A549 (cell line): Measurements from ENCODE around the gene SETD2. TPM values are rescaled to one million over a fixed set of nuclear protein-coding genes. Genes with fewer than 3 reads are reported as not detected.

Source experiments
- ATAC-seq, 2 experiments: fragments of 200-7000 bp in 1 of 2; fragments of >200 bp in 1 of 2; cut with Nextera tagmentation in 1 of 2; cut with Tn5 transposase in 1 of 2; 3 replicates each; pipeline versions ENCODE4 v1.8.0 to v1.9.1; 2018 to 2020; ENCODE audit warnings: mild to moderate bottlenecking in 1 of 2, moderate library complexity in 1 of 2
- CTCF ChIA-PET: fragments of 300-600 bp; sonication (Branson Sonifier 250); formaldehyde crosslinking; extraction: SDS; loops from one replicate; lab custom pipeline; 2021; ENCODE audit warnings: antibody characterized with exemption, inconsistent platforms; lab: Yijun Ruan, JAX
- POLR2A ChIA-PET: fragments of 350-600 bp; formaldehyde crosslinking; extraction: SDS; loops from one replicate; lab custom pipeline; 2021; ENCODE audit warnings: antibody characterized with exemption, inconsistent platforms; lab: Yijun Ruan, JAX
- DNase-seq, 2 experiments: peaks; one replicate each; pipeline versions ENCODE4 v3.0.0 to v3.0.0-alpha.2; 2011 to 2016; ENCODE audit warnings: low read depth in 1 of 2, low spot score in 1 of 2
- FAIRE-seq: peaks from 2 replicates; lab custom pipeline; 2011; peaks lifted over from hg19 to GRCh38; lab: Jason Lieb, UNC
- H3K27ac ChIP-seq, 2 experiments: fragments of >200 bp; sonication (Bioruptor Twin); formaldehyde crosslinking; 3 replicates each; pipeline ENCODE4 v1.5.1; 2016 to 2017
- H3K4me1 ChIP-seq: fragments of >200 bp; sonication (Bioruptor Twin); formaldehyde crosslinking; 3 replicates; pipeline ENCODE4 v1.6.1; 2016
- H3K4me2 ChIP-seq: fragments of >200 bp; sonication (Bioruptor Twin); formaldehyde crosslinking; 3 replicates; pipeline ENCODE4 v1.6.1; 2016
- H3K4me3 ChIP-seq: fragments of >200 bp; sonication (Bioruptor Twin); formaldehyde crosslinking; 3 replicates; pipeline ENCODE4 v1.5.1; 2016
- H3K9me3 ChIP-seq: fragments of >200 bp; sonication (Bioruptor Twin); formaldehyde crosslinking; 3 replicates; pipeline ENCODE4 v1.6.1; 2016
- CBX2 ChIP-seq: fragments of 200-600 bp; sonication (generic); IDR thresholded peaks from 2 replicates; pipeline ENCODE4 v1.6.1; 2016; ENCODE audit warnings: low read depth, mild to moderate bottlenecking, borderline replicate concordance
- EHF ChIP-seq: fragments of 250-450 bp; sonication (Bioruptor Pico); IDR thresholded peaks from 2 replicates; pipeline ENCODE4 v1.5.0; 2020; ENCODE audit warnings: mild to moderate bottlenecking
- EP300 ChIP-seq, 2 experiments: fragments of >200 bp; sonication (Bioruptor Twin); formaldehyde crosslinking; IDR thresholded peaks; 2 replicates in 1 of 2; 3 replicates in 1 of 2; pipeline ENCODE4 v1.6.1; 2016 to 2017
- ESRRA ChIP-seq: fragments of 150-350 bp; IDR thresholded peaks from 2 replicates; pipeline ENCODE4 v1.6.1; 2014; ENCODE audit warnings: mild to moderate bottlenecking, low read length, borderline replicate concordance
- HEYL ChIP-seq: fragments of 250-450 bp; sonication (Bioruptor Pico); IDR thresholded peaks from 2 replicates; pipeline ENCODE4 v1.8.0; 2021; ENCODE audit warnings: mild to moderate bottlenecking, moderate library complexity
- KDM5A ChIP-seq: fragments of 200-600 bp; sonication (generic); IDR thresholded peaks from 2 replicates; pipeline ENCODE4 v1.6.1; 2016; ENCODE audit warnings: antibody characterized with exemption, mild to moderate bottlenecking
- MAZ ChIP-seq: fragments of 150-350 bp; IDR thresholded peaks from 2 replicates; pipeline ENCODE4 v1.6.1; 2014; ENCODE audit warnings: antibody characterized with exemption, low read depth, low read length, borderline replicate concordance
- MYC ChIP-seq: IDR thresholded peaks from 2 replicates; pipeline ENCODE4 v1.6.1; 2012; ENCODE audit warnings: mild to moderate bottlenecking, inconsistent platforms, low read length, improper control_type of control experiment, borderline replicate concordance
- RAD21 ChIP-seq, 2 experiments: fragments of >200 bp in 1 of 2; sonication (Bioruptor Twin) in 1 of 2; formaldehyde crosslinking in 1 of 2; IDR thresholded peaks in 1 of 2; conservative IDR thresholded peaks in 1 of 2; 2 replicates in 1 of 2; 3 replicates in 1 of 2; pipeline ENCODE4 v1.6.1; 2012 to 2018; ENCODE audit warnings: inconsistent platforms in 1 of 2
- RCOR1 ChIP-seq: fragments of 150-350 bp; IDR thresholded peaks from 2 replicates; pipeline ENCODE4 v1.6.1; 2014; ENCODE audit warnings: antibody characterized with exemption, low read length, low read depth
- RNF2 ChIP-seq: fragments of 200-600 bp; sonication (generic); IDR thresholded peaks from 2 replicates; pipeline ENCODE4 v1.6.1; 2016; ENCODE audit warnings: low read depth, mild to moderate bottlenecking, antibody characterized with exemption, moderate library complexity, borderline replicate concordance
- ZFP36 ChIP-seq: fragments of 450-650 bp; IDR thresholded peaks from 2 replicates; pipeline ENCODE4 v1.6.1; 2014; ENCODE audit warnings: borderline replicate concordance; ENCODE audit not compliant: partially characterized antibody
- ZSCAN20 ChIP-seq: fragments of 250-450 bp; sonication (Bioruptor Pico); IDR thresholded peaks from 2 replicates; pipeline ENCODE4 v1.8.0; 2022; ENCODE audit warnings: mild to moderate bottlenecking, moderate library complexity
- WGBS: methylation state at CpG from one replicate; pipeline ENCODE4 v1.1.6; 2017; ENCODE audit errors: missing lambda C conversion rate; 5-methylcytosine and 5-hydroxymethylcytosine counted together
- polyA plus RNA-seq, 4 experiments: library from polyadenylated mRNA; depleted of rRNA in 3 of 4; stranded (reverse); fragments of >200 nt; fragmentation: RNase III in 1 of 4; extraction: RNeasy Plus Mini Kit Qiagen cat#74134 plus additional on column Dnase treatment in 1 of 4; gene quantifications; 2 replicates in 3 of 4; 3 replicates in 1 of 4; pipeline ENCODE4 v1.2.3, GENCODE V29; 2011 to 2017
- TF ChIP-seq, protein P1 (sequence below): fragments of 200-600 bp; sonication (generic); IDR thresholded peaks from 2 replicates; pipeline ENCODE4 v1.6.1; 2016; ENCODE audit warnings: antibody characterized with exemption, mild to moderate bottlenecking, moderate library complexity
- TF ChIP-seq, protein P2 (sequence below): IDR thresholded peaks from 2 replicates; pipeline ENCODE4 v1.6.1; 2012
- TF ChIP-seq, protein P3 (sequence below): fragments of 250-450 bp; sonication (Bioruptor Pico); IDR thresholded peaks from 2 replicates; pipeline ENCODE4 v1.5.0; 2021; ENCODE audit warnings: mild to moderate bottlenecking, moderate library complexity, borderline replicate concordance
- TF ChIP-seq, protein P4 (sequence below): IDR thresholded peaks from 2 replicates; pipeline ENCODE4 v1.6.1; 2012
- TF ChIP-seq, protein P5 (sequence below): IDR thresholded peaks from 2 replicates; pipeline ENCODE4 v1.6.1; 2012; ENCODE audit warnings: low read depth, borderline replicate concordance

Gene SETD2
- polyA plus RNA-seq, 2 of the 4 experiments (the other 2 are of a cell fraction), result 16.8 to 26.1 TPM

DNA sequence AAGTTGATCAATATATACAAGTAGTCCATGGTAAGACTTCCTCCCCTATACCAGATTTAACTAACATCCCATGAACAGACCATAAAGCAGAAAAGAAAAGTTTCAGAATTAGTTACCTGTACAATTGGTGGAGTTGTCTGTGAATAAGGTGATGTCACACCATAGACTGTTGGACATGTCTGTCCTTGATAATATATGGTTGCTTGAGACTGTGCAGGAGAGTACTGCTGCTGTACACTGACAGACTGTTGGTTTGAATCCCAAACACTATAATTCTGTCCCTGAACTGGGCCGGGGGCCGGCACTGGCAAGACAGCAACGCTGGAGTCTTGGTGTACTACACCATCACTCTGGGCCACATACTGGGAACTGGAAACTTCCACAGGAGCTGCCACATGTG is 107.2 kb downstream of the SETD2 start:
- TF ChIP-seq RNF2, result no peak
- TF ChIP-seq, protein P1, sequence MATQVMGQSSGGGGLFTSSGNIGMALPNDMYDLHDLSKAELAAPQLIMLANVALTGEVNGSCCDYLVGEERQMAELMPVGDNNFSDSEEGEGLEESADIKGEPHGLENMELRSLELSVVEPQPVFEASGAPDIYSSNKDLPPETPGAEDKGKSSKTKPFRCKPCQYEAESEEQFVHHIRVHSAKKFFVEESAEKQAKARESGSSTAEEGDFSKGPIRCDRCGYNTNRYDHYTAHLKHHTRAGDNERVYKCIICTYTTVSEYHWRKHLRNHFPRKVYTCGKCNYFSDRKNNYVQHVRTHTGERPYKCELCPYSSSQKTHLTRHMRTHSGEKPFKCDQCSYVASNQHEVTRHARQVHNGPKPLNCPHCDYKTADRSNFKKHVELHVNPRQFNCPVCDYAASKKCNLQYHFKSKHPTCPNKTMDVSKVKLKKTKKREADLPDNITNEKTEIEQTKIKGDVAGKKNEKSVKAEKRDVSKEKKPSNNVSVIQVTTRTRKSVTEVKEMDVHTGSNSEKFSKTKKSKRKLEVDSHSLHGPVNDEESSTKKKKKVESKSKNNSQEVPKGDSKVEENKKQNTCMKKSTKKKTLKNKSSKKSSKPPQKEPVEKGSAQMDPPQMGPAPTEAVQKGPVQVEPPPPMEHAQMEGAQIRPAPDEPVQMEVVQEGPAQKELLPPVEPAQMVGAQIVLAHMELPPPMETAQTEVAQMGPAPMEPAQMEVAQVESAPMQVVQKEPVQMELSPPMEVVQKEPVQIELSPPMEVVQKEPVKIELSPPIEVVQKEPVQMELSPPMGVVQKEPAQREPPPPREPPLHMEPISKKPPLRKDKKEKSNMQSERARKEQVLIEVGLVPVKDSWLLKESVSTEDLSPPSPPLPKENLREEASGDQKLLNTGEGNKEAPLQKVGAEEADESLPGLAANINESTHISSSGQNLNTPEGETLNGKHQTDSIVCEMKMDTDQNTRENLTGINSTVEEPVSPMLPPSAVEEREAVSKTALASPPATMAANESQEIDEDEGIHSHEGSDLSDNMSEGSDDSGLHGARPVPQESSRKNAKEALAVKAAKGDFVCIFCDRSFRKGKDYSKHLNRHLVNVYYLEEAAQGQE, result no peak
- TF ChIP-seq ZSCAN20 (CRISPR knock-in tag), result no peak
- TF ChIP-seq HEYL (CRISPR knock-in tag), result no peak
- TF ChIP-seq CBX2, result no peak
- TF ChIP-seq MYC, result no peak
- TF ChIP-seq ESRRA, result no peak
- TF ChIP-seq, protein P2, sequence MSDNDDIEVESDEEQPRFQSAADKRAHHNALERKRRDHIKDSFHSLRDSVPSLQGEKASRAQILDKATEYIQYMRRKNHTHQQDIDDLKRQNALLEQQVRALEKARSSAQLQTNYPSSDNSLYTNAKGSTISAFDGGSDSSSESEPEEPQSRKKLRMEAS, result no peak
- no peak for TF ChIP-seq KDM5A
- no peak for TF ChIP-seq MAZ
- TF ChIP-seq EP300 (IDR thresholded peaks at IDR 0.05), result no peak
- no peak for TF ChIP-seq RAD21 (conservative IDR thresholded peaks at IDR 0.05 in 1 of 2, IDR thresholded peaks at IDR 0.05 in 1 of 2)
- TF ChIP-seq, protein P3, sequence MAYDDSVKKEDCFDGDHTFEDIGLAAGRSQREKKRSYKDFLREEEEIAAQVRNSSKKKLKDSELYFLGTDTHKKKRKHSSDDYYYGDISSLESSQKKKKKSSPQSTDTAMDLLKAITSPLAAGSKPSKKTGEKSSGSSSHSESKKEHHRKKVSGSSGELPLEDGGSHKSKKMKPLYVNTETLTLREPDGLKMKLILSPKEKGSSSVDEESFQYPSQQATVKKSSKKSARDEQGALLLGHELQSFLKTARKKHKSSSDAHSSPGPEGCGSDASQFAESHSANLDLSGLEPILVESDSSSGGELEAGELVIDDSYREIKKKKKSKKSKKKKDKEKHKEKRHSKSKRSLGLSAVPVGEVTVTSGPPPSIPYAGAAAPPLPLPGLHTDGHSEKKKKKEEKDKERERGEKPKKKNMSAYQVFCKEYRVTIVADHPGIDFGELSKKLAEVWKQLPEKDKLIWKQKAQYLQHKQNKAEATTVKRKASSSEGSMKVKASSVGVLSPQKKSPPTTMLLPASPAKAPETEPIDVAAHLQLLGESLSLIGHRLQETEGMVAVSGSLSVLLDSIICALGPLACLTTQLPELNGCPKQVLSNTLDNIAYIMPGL, result no peak
- TF ChIP-seq, protein P4, sequence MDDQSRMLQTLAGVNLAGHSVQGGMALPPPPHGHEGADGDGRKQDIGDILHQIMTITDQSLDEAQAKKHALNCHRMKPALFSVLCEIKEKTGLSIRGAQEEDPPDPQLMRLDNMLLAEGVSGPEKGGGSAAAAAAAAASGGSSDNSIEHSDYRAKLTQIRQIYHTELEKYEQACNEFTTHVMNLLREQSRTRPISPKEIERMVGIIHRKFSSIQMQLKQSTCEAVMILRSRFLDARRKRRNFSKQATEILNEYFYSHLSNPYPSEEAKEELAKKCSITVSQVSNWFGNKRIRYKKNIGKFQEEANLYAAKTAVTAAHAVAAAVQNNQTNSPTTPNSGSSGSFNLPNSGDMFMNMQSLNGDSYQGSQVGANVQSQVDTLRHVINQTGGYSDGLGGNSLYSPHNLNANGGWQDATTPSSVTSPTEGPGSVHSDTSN, result no peak
- TF ChIP-seq, protein P5, sequence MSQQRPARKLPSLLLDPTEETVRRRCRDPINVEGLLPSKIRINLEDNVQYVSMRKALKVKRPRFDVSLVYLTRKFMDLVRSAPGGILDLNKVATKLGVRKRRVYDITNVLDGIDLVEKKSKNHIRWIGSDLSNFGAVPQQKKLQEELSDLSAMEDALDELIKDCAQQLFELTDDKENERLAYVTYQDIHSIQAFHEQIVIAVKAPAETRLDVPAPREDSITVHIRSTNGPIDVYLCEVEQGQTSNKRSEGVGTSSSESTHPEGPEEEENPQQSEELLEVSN, result no peak
- DNase-seq (no peak), FAIRE-seq (no peak), ATAC-seq (peak in 1 of 2 experiments; percentile 24; a peak in 2 of 6 replicates)
- ChIA-PET CTCF (no interaction called here), POLR2A (no interaction called here)
- no peaks in the 10 kb centered on the region for H3K4me1 ChIP-seq
- WGBS, result 100% methylated on average over 2 of the region's 3 CpGs
- no peak overlapping the region for H3K4me3 ChIP-seq
- H3K9me3 ChIP-seq, result no peaks in the 10 kb centered on the region
- no peak overlapping the region for H3K4me2 ChIP-seq
- H3K27ac ChIP-seq, result no peak overlapping the region

DNA sequence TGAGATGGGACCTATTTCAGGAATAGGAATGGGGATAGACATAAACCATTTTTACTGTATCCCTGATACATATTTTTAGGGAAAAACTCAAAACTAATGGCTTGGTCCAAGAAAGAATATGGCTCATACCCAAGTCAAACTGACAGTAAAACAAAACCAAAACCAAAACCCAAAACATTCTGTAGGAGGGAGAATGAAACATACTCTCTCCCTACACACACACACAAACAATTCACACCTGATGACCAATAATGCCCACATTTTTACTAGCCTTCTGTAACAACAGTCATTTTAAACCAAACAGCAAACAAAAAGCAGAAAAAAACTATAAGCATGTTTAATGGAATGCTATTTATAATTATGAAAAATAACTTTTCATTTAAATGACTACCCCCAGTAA is 109.5 kb downstream of the SETD2 start:
- H3K9me3 ChIP-seq, result no peaks in the 10 kb centered on the region
- DNase-seq, result no peak
- H3K27ac ChIP-seq, result no peak overlapping the region
- TF ChIP-seq RCOR1, result no peak
- TF ChIP-seq EHF (CRISPR knock-in tag), result no peak
- TF ChIP-seq CBX2, result no peak
- no peak for TF ChIP-seq ZFP36
- POLR2A ChIA-PET, result no interaction called here
- H3K4me2 ChIP-seq, result no peak overlapping the region
- CTCF ChIA-PET, result interaction anchor here (0.6 kb wide), 1 partner anchor 735 kb away, joined by 3 read pairs; no protein-coding TSS in a partner anchor
- no peak for ATAC-seq
- no peaks in the 10 kb centered on the region for H3K4me1 ChIP-seq
- FAIRE-seq, result no peak
- H3K4me3 ChIP-seq, result no peak overlapping the region
